ENCODE results near the gene AGAP3. TPM values are rescaled to one million over a fixed set of nuclear protein-coding genes. Genes with fewer than 3 reads are reported as not detected.

AGAP3 gene
- polyA plus RNA-seq, 1 of the 3 experiments (the other 2 are of a cell fraction): 126 TPM

- no peaks in the 10 kb centered on the region for H3K79me2 ChIP-seq (ENCODE audit: insufficient read depth)
- DNase-seq: peak; percentile 97
- H3K4me2 ChIP-seq: no peak overlapping the region
- no peak overlapping the region for H3K9ac ChIP-seq
- 27% methylated on average over 35 of the region's 42 CpGs for WGBS (ENCODE audit: low lambda C conversion rate)
- H4K20me1 ChIP-seq (ENCODE audit: insufficient read depth): no peaks in the 10 kb centered on the region
- no peaks in the 10 kb centered on the region for H3K9me2 ChIP-seq
- POLR2A ChIA-PET: no interaction called here
- no peaks in the 10 kb centered on the region for H3K36me3 ChIP-seq (replicated peaks in 1 of 2; ENCODE audit: control insufficient read depth in 1 of 2, insufficient read depth in 2 of 2, low read length in 1 of 2)
- H3F3A ChIP-seq (replicated peaks; ENCODE audit: insufficient read depth): no peaks in the 10 kb centered on the region
- CTCF ChIA-PET: interaction anchor here (0.6 to 2.6 kb wide), 26 partner anchors 10 to 369 kb away, joined by 3 to 29 read pairs (median 4); no protein-coding TSS in a partner anchor
- no peak overlapping the region for H3K27ac ChIP-seq (ENCODE audit: low read depth in 2 of 2, low read length in 1 of 2)
- no peaks in the 10 kb centered on the region for H3K9me3 ChIP-seq
- H3K4me1 ChIP-seq (ENCODE audit: control insufficient read depth in 1 of 2, insufficient read depth in 2 of 2, low read depth in 1 of 2, low read length in 1 of 2): peaks cover 0 to 4% of the 10 kb centered on the region in 2 experiments; a peak in 1 of 4 replicates
- H3K4me3 ChIP-seq (ENCODE audit: low read depth in 2 of 2, low read length in 1 of 2): peak overlapping the region in 1 of 2 experiments; percentile 48; a peak in 1 of 4 replicates
- H2AFZ ChIP-seq (ENCODE audit: low read depth): no peak overlapping the region
- H3K27me3 ChIP-seq (ENCODE audit: insufficient read depth): peaks cover 60% of the 10 kb centered on the region
- TF ChIP-seq RXRA (IDR thresholded peaks at IDR 0.05; ENCODE audit: borderline replicate concordance, low read depth) (no peak), USF1 (IDR thresholded peaks at IDR 0.05; ENCODE audit: borderline replicate concordance, low read depth) (no peak), GATA2 (CRISPR knock-in tag; IDR thresholded peaks at IDR 0.05) (no peak), EZH2phosphoT487 (IDR thresholded peaks at IDR 0.05; ENCODE audit: borderline replicate concordance, low read depth) (no peak), GABPA (IDR thresholded peaks at IDR 0.05; ENCODE audit: low read depth) (no peak), RAD21 (IDR thresholded peaks at IDR 0.05; ENCODE audit: low read length) (peak; percentile 97), POLR2AphosphoS5 (IDR thresholded peaks at IDR 0.05; ENCODE audit: low read depth, low read length) (no peak), CTCF (IDR thresholded peaks at IDR 0.05) (peak; percentile 100), RCOR1 (IDR thresholded peaks at IDR 0.05; ENCODE audit: low read length) (peak; percentile 62; the same call in 1 of the 2 replicates), NRF1 (IDR thresholded peaks at IDR 0.05; ENCODE audit: low read depth, low read length) (peak; percentile 38; the same call in 1 of the 2 replicates), NFIC (IDR thresholded peaks at IDR 0.05; ENCODE audit: borderline replicate concordance) (no peak), YY1 (IDR thresholded peaks at IDR 0.05; ENCODE audit: low read depth) (no peak), IRF3 (IDR thresholded peaks at IDR 0.05; ENCODE audit: low read depth, low read length) (no peak), TEAD4 (IDR thresholded peaks at IDR 0.05; ENCODE audit: borderline replicate concordance, insufficient read depth) (no peak), MEF2A (IDR thresholded peaks at IDR 0.05; ENCODE audit: borderline replicate concordance, low read depth) (no peak), SIN3A (IDR thresholded peaks at IDR 0.05; ENCODE audit: borderline replicate concordance, low read depth, low read length) (0 out of 2 replicates have a peak, but pooled peaks have one; percentile 50), TAF1 (IDR thresholded peaks at IDR 0.05; ENCODE audit: borderline replicate concordance, low read depth, low read length) (0 out of 2 replicates have a peak, but pooled peaks have one; percentile 15), ZBTB33 (IDR thresholded peaks at IDR 0.05; ENCODE audit: borderline replicate concordance, low read depth) (no peak), USF2 (IDR thresholded peaks at IDR 0.05; ENCODE audit: borderline replicate concordance, low read depth, low read length) (no peak; the same call in 1 of the 2 replicates), EP300 (IDR thresholded peaks at IDR 0.05; ENCODE audit: borderline replicate concordance in 1 of 2, low read depth in 1 of 2, low read length in 1 of 2) (no peak), PBX3 (IDR thresholded peaks at IDR 0.05) (no peak), FOSL2 (IDR thresholded peaks at IDR 0.05; ENCODE audit: borderline replicate concordance, low read depth) (no peak), MAX (IDR thresholded peaks at IDR 0.05; ENCODE audit: low read depth) (no peak; the same call in 1 of the 2 replicates), JUND (IDR thresholded peaks at IDR 0.05) (no peak)
Observed at GRCh38 chr7:151172273-151173141, 86.2 kb downstream of the AGAP3 start.

All from SK-N-SH (cell line).